Fibroblast of lung (primary cell): Measurements from ENCODE around the gene SOX10.

ENCODE experiments used
- EZH2 ChIP-seq: IDR thresholded peaks from 2 replicates; pipeline ENCODE4 v1.5.1; 2012; ENCODE audit warnings: low read length, control low read depth, mild to moderate bottlenecking; ENCODE audit errors: missing control alignments
- TF ChIP-seq, protein P1 (sequence below), 2 donors: IDR thresholded peaks in 1 of 2; conservative IDR thresholded peaks in 1 of 2; 1 replicate in 1 of 2; 2 replicates in 1 of 2; pipeline ENCODE4 v1.5.1; 2011 to 2012; ENCODE audit warnings: low read length in 2 of 2, control low read depth in 1 of 2, inconsistent platforms in 1 of 2, low read depth in 1 of 2, mild to moderate bottlenecking in 1 of 2

DNA sequence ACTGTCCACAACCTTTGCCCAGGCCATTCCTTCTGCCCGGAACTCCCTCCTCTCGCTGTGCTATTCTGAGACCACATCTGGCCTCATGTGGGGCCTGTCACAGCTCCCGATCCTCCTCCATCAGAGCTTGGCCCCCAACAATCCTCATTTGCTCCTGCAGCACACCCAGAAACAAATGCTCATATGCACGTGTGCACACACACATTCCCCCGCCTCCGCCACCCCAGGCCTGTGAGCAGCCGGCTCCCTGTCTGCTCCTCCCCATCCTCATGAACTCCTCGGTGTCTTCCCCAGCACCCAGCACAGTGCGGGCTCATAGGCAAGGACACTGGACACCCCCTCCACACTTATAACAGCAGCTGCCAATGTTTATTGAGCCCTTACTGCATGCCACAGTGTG lies 43.1 kb upstream of the SOX10 start:
- no peak for TF ChIP-seq EZH2
- TF ChIP-seq, protein P1, sequence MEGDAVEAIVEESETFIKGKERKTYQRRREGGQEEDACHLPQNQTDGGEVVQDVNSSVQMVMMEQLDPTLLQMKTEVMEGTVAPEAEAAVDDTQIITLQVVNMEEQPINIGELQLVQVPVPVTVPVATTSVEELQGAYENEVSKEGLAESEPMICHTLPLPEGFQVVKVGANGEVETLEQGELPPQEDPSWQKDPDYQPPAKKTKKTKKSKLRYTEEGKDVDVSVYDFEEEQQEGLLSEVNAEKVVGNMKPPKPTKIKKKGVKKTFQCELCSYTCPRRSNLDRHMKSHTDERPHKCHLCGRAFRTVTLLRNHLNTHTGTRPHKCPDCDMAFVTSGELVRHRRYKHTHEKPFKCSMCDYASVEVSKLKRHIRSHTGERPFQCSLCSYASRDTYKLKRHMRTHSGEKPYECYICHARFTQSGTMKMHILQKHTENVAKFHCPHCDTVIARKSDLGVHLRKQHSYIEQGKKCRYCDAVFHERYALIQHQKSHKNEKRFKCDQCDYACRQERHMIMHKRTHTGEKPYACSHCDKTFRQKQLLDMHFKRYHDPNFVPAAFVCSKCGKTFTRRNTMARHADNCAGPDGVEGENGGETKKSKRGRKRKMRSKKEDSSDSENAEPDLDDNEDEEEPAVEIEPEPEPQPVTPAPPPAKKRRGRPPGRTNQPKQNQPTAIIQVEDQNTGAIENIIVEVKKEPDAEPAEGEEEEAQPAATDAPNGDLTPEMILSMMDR (conservative IDR thresholded peaks at IDR 0.05 in 1 of 2, IDR thresholded peaks at IDR 0.05 in 1 of 2; ENCODE audit: low read depth in 1 of 2, low read length in 2 of 2), result no peak
